Islet precursor cell (in vitro differentiated cells): ENCODE measurements around the gene RBSN.

Experiments
- DNase-seq: peaks from one replicate; pipeline ENCODE4 v3.0.0-alpha.2; 2018

The RBSN gene

GRCh38 chr3:15099364-15100098 lies 583 bp upstream of the RBSN start:
- DNase-seq: no peak

GRCh38 chr3:15097891-15098290 lies 1.1 kb downstream of the RBSN start:
- no peak for DNase-seq

- no peak for DNase-seq
These were observed 2.9 kb downstream of the RBSN start for GRCh38 chr3:15096046-15096445.

- no peak for DNase-seq
These were observed 4.6 kb downstream of the RBSN start for GRCh38 chr3:15094187-15094875.

- no peak for DNase-seq
These were observed 6.3 kb downstream of the RBSN start for GRCh38 chr3:15092686-15093085.

- no peak for DNase-seq
These were observed 7.4 kb downstream of the RBSN start for GRCh38 chr3:15091575-15091974.

GRCh38 chr3:15089201-15089600 lies 9.7 kb downstream of the RBSN start:
- DNase-seq: no peak

GRCh38 chr3:15086699-15087098 lies 12.2 kb downstream of the RBSN start:
- no peak for DNase-seq

GRCh38 chr3:15086263-15086662 lies 12.7 kb downstream of the RBSN start:
- no peak for DNase-seq

- no peak for DNase-seq
These were observed 15.7 kb downstream of the RBSN start for GRCh38 chr3:15083252-15083651.

- no peak for DNase-seq
These were observed 16.8 kb downstream of the RBSN start for GRCh38 chr3:15081960-15082664.

- DNase-seq: no peak
These were observed 19.9 kb downstream of the RBSN start for GRCh38 chr3:15079091-15079490.

- no peak for DNase-seq
These were observed 24.4 kb downstream of the RBSN start for GRCh38 chr3:15074500-15074899.

GRCh38 chr3:15071699-15072098 lies 27.2 kb downstream of the RBSN start:
- DNase-seq: no peak

GRCh38 chr3:15069441-15069840 lies 29.5 kb downstream of the RBSN start:
- no peak for DNase-seq

- no peak for DNase-seq
These were observed 32.5 kb downstream of the RBSN start for GRCh38 chr3:15066467-15066866.

- no peak for DNase-seq
These were observed 33.4 kb downstream of the RBSN start for GRCh38 chr3:15065550-15066007.

- peak; percentile 96 for DNase-seq
These were observed 34.0 kb downstream of the RBSN start, which contains the start of gene MRPS25 for GRCh38 chr3:15064835-15065549. MRPS25 (minus strand) TSS chr3:15065315; CDS start chr3:15065194, 121 bp downstream.

GRCh38 chr3:15064299-15064834 lies 34.6 kb downstream of the RBSN start:
- DNase-seq: peak; percentile 66

- no peak for DNase-seq
These were observed 35.2 kb downstream of the RBSN start for GRCh38 chr3:15063656-15064286.

GRCh38 chr3:15063238-15063637 lies 35.7 kb downstream of the RBSN start:
- DNase-seq: no peak

GRCh38 chr3:15060029-15060428 lies 38.9 kb downstream of the RBSN start:
- DNase-seq: no peak
